ENCODE measurements around the gene VPS13A.

DNA sequence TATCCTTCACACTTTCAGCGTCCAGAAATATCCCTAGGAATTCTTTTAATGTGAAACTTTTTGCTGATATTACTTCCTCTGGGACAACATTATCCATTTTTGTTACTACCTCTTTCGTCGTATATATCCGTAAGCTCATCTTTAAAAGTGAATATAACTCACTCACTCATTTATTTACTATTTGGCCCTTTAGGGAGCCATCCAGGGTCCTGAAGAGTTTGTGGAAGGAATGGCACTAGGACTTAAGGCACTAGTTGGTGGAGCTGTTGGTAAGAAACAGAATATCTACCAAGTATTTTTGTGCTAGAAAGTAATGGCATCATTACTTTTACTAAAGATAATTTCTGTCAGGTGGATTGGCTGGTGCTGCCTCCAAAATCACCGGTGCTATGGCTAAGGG is 192.7 kb downstream of the VPS13A start:
- TF ChIP-seq, protein P1, sequence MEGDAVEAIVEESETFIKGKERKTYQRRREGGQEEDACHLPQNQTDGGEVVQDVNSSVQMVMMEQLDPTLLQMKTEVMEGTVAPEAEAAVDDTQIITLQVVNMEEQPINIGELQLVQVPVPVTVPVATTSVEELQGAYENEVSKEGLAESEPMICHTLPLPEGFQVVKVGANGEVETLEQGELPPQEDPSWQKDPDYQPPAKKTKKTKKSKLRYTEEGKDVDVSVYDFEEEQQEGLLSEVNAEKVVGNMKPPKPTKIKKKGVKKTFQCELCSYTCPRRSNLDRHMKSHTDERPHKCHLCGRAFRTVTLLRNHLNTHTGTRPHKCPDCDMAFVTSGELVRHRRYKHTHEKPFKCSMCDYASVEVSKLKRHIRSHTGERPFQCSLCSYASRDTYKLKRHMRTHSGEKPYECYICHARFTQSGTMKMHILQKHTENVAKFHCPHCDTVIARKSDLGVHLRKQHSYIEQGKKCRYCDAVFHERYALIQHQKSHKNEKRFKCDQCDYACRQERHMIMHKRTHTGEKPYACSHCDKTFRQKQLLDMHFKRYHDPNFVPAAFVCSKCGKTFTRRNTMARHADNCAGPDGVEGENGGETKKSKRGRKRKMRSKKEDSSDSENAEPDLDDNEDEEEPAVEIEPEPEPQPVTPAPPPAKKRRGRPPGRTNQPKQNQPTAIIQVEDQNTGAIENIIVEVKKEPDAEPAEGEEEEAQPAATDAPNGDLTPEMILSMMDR (IDR thresholded peaks at IDR 0.05; ENCODE audit: low read length) = no peak
- TF ChIP-seq EZH2 (IDR thresholded peaks at IDR 0.05; ENCODE audit: borderline replicate concordance, low read length) = no peak

Data from OCI-LY1 (cell line).